K562 (cell line): ENCODE results near the gene PREX1. TPM values are rescaled to one million over a fixed set of nuclear protein-coding genes. Genes with fewer than 3 reads are reported as not detected.
"Not testable (repeated sequence)": the region's sequence is repeated elsewhere in the genome, so short reads cannot be mapped to it uniquely, and the experiment has no call there.

Source experiments
- ATAC-seq: fragments of 200-7000 bp; cut with Tn5 transposase; 3 replicates; pipeline ENCODE4 v1.9.1; 2020; ENCODE audit warnings: moderate library complexity
- BruUV-seq: library from RNA; stranded (reverse); fragments of 400-500 nt; replicated peaks from 2 replicates; lab custom pipeline; 2021; lab: Mats Ljungman, UMichigan
- CTCF ChIA-PET: fragments of 300-600 bp; formaldehyde crosslinking; extraction: SDS; loops from one replicate; lab custom pipeline; 2021; ENCODE audit warnings: low intra/inter-chr PET ratio; lab: Yijun Ruan, JAX
- POLR2A ChIA-PET: fragments of 300-600, 350-650 bp; sonication (Branson Sonifier 250); formaldehyde crosslinking; extraction: SDS; loops from one replicate; lab custom pipeline; 2021; ENCODE audit warnings: antibody characterized with exemption, inconsistent platforms; lab: Yijun Ruan, JAX
- DNase-seq, 4 experiments: peaks; one replicate each; pipeline versions ENCODE4 v3.0.0 to v3.0.0-alpha.2; 2011 to 2018; ENCODE audit warnings: low spot score in 3 of 4, mixed read lengths in 3 of 4; ENCODE audit errors: extremely low read depth in 1 of 4
- FAIRE-seq: peaks from 2 replicates; lab custom pipeline; 2011; peaks lifted over from hg19 to GRCh38; lab: Jason Lieb, UNC
- H2AFZ ChIP-seq: 2 replicates; pipeline ENCODE4 v1.6.0; 2011; ENCODE audit warnings: low read depth, low read length, control low read depth, inconsistent platforms
- H3K27ac ChIP-seq: fragments of 200-600 bp; 3 replicates; pipeline ENCODE4 v1.8.0; 2011; ENCODE audit warnings: low read depth, mild to moderate bottlenecking, control low read depth, inconsistent platforms, low read length, moderate library complexity, mixed read lengths; ENCODE audit errors: extremely low read depth
- H3K27me3 ChIP-seq, 2 experiments: fragments of 300-600 bp in 1 of 2; 2 replicates in 1 of 2; 3 replicates in 1 of 2; pipeline versions ENCODE4 v1.6.0 to v1.8.0; 2011; ENCODE audit warnings: inconsistent platforms in 2 of 2, low read length in 2 of 2, mild to moderate bottlenecking in 1 of 2, mixed read lengths in 1 of 2, moderate library complexity in 1 of 2; ENCODE audit not compliant: control insufficient read depth in 2 of 2, insufficient read depth in 2 of 2
- H3K36me3 ChIP-seq: fragments of 300-600 bp; 3 replicates; pipeline ENCODE4 v1.8.0; 2011; ENCODE audit warnings: mild to moderate bottlenecking, low read length, inconsistent platforms; ENCODE audit not compliant: control insufficient read depth, insufficient read depth
- H3K4me1 ChIP-seq, 2 experiments: fragments of 200-600 bp in 1 of 2; replicated peaks in 1 of 2; 2 replicates in 1 of 2; 3 replicates in 1 of 2; pipeline versions ENCODE4 v1.5.1 to v1.8.0; 2011; ENCODE audit warnings: inconsistent platforms in 2 of 2, low read length in 2 of 2, mild to moderate bottlenecking in 1 of 2, mixed read lengths in 1 of 2, moderate library complexity in 1 of 2; ENCODE audit not compliant: control insufficient read depth in 2 of 2, insufficient read depth in 2 of 2
- H3K4me2 ChIP-seq: 2 replicates; pipeline ENCODE4 v1.6.1; 2011; ENCODE audit warnings: low read length, control low read depth, inconsistent platforms, mixed read lengths; ENCODE audit not compliant: insufficient read depth
- H3K4me3 ChIP-seq: fragments of 200-600 bp; sonication (generic), shearing (Covaris generic); 2 replicates; pipeline ENCODE4 v1.5.1; 2016; ENCODE audit warnings: control low read depth, inconsistent platforms
- H3K79me2 ChIP-seq: fragments of 200-600 bp; 3 replicates; pipeline ENCODE4 v1.8.0; 2011; ENCODE audit warnings: low read length, inconsistent platforms; ENCODE audit not compliant: control insufficient read depth, insufficient read depth
- H3K9ac ChIP-seq, 2 experiments: 2 replicates each; pipeline versions ENCODE4 v1.6.0 to v1.6.1; 2011; ENCODE audit warnings: low read depth in 2 of 2, low read length in 2 of 2, control low read depth in 1 of 2, inconsistent platforms in 1 of 2, mild to moderate bottlenecking in 1 of 2, mixed read lengths in 1 of 2; ENCODE audit not compliant: insufficient read depth in 1 of 2
- H3K9me1 ChIP-seq: one replicate; pipeline ENCODE4 v1.6.0; 2011; ENCODE audit warnings: inconsistent platforms, mild to moderate bottlenecking, low read length, moderate library complexity; ENCODE audit not compliant: control insufficient read depth, insufficient read depth
- H3K9me3 ChIP-seq: replicated peaks from 2 replicates; pipeline ENCODE4 v1.5.1; 2011; ENCODE audit warnings: low read depth, low read length, inconsistent platforms; ENCODE audit not compliant: control insufficient read depth, insufficient read depth
- H4K20me1 ChIP-seq: replicated peaks from 2 replicates; pipeline ENCODE4 v1.6.1; 2011; ENCODE audit warnings: low read length, inconsistent platforms, mixed read lengths; ENCODE audit not compliant: control insufficient read depth, insufficient read depth
- ZKSCAN1 ChIP-seq: fragments of 150-350 bp; IDR thresholded peaks from 2 replicates; pipeline ENCODE4 v1.6.1; 2016; ENCODE audit warnings: low read depth, low read length
- WGBS: fragments of 100-300 bp; shearing (Covaris generic); methylation state at CpG from one replicate; pipeline ENCODE4 v1.1.6; 2016; ENCODE audit warnings: low coverage, mixed read lengths; ENCODE audit not compliant: insufficient coverage; ENCODE audit errors: missing lambda C conversion rate; 5-methylcytosine and 5-hydroxymethylcytosine counted together
- in situ Hi-C: fragments of 300-500 bp; cut with MboI; formaldehyde crosslinking; loops from 4 replicates; pipeline ENCODE4 v1.15.0; 2018; ENCODE audit warnings: inconsistent platforms, mixed read lengths
- intact Hi-C: fragments of 100-400 bp; cut with micrococcal nuclease; formaldehyde crosslinking; loops from 2 replicates; pipeline ENCODE4 v1.14.2; 2022
- polyA plus RNA-seq, 8 experiments: library from polyadenylated mRNA; depleted of rRNA in 4 of 8; stranded (reverse) in 5 of 8; unstranded in 3 of 8; fragments of >200 nt; fragmentation: Nextera tagmentation in 2 of 8; fragmentation: Illumina TruSeq in 1 of 8; extraction: Ambion mirVana in 2 of 8; extraction: Trizol in 1 of 8; gene quantifications; 2 replicates each; pipeline versions ENCODE4 v1.2.1 to v1.2.3, GENCODE V29; 2011 to 2014; ENCODE audit warnings: inconsistent platforms in 1 of 8, missing spikeins in 1 of 8
- total RNA-seq, 7 experiments: library from RNA; depleted of rRNA in 6 of 7; stranded (reverse); fragments of >200 nt in 6 of 7; fragmentation: Illumina TruSeq in 2 of 7; extraction: Trizol in 2 of 7; gene quantifications; 2 replicates each; pipeline versions ENCODE4 v1.2.1 to v1.2.3, GENCODE V29; 2011 to 2021; ENCODE audit warnings: low replicate concordance in 1 of 7
- TF ChIP-seq, protein P1 (sequence below): IDR thresholded peaks from 2 replicates; pipeline ENCODE4 v1.6.1; 2014; ENCODE audit warnings: antibody characterized with exemption

Gene PREX1
- total and polyA plus RNA-seq, 9 of the 15 experiments (the other 6 are each of a cell fraction or from before 2014, with no cell fraction given): 0.37 to 10.4 (median 4.8) TPM

DNA sequence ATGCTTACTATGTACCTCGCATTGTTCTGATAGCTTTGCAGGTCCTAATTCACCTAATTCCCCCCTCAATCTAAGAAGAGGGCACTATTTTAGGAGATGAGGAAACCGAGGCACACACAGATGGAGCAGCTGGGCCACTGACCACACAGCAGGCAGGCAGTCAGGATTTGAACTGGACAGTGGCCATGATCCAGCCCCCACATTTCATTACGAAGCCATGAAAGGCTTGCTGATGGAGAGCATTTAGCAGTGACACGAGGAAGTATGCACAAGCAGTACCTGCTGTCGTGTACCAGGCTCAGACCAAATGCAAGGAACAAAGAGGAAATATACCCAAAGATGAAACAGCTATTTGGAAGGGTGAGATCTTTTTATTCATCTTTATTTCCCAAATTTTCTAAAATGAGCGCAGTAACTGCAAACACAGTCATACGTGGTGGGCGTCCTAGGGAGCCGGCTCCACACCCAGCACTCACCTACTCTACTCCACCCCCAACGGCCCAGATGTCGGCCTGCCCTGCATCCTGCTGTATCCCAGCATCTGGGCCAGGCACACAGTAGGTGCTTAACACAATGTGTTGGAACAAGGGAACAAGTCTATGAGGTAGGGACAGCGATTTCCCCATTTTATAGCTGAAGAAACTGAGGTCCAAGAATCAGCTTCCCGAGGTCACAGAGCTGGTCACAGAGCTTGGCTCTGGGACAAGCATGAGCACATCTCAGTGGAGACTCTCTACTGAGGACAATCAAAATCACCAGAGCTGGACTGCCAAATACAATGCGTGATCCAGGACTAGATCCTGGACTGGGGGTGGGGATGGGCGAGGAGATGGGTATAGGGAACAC lies 15.0 kb downstream of the PREX1 start:
- CTCF ChIA-PET: no interaction called here
- H3K4me1 ChIP-seq: 0 out of 5 replicates have a peak, but pooled peaks cover 0 to 4% of the 10 kb centered on the region in 2 experiments
- DNase-seq (no peak), FAIRE-seq (no peak), ATAC-seq (no peak)
- H4K20me1 ChIP-seq: 0 out of 2 replicates have a peak, but pooled peaks cover 6% of the 10 kb centered on the region
- no peak overlapping the region for H3K4me3 ChIP-seq
- no peak overlapping the region for H3K4me2 ChIP-seq
- in situ Hi-C loops: no loop called here
- no peaks in the 10 kb centered on the region for H3K79me2 ChIP-seq
- no peaks in the 10 kb centered on the region for H3K36me3 ChIP-seq
- BruUV-seq: no TSS peak
- H3K9me1 ChIP-seq: no peaks in the 10 kb centered on the region
- TF ChIP-seq, protein P1, sequence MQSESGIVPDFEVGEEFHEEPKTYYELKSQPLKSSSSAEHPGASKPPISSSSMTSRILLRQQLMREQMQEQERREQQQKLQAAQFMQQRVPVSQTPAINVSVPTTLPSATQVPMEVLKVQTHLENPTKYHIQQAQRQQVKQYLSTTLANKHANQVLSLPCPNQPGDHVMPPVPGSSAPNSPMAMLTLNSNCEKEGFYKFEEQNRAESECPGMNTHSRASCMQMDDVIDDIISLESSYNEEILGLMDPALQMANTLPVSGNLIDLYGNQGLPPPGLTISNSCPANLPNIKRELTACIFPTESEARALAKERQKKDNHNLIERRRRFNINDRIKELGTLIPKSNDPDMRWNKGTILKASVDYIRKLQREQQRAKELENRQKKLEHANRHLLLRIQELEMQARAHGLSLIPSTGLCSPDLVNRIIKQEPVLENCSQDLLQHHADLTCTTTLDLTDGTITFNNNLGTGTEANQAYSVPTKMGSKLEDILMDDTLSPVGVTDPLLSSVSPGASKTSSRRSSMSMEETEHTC: no peak
- 0 out of 2 replicates have a peak, but pooled peaks have one; percentile 45 for TF ChIP-seq ZKSCAN1
- intact Hi-C loops: no loop called here
- no peak overlapping the region for H2AFZ ChIP-seq
- peaks cover 3 to 23% of the 10 kb centered on the region in 2 experiments; a peak in 3 of 5 replicates for H3K27me3 ChIP-seq
- no peaks in the 10 kb centered on the region for H3K9me3 ChIP-seq
- H3K9ac ChIP-seq: no peak overlapping the region
- POLR2A ChIA-PET: interaction anchor here (0.6 kb wide), 1 partner anchor 1340 kb away, joined by 3 read pairs; no protein-coding TSS in a partner anchor
- 16% methylated on average over 15 of the region's 15 CpGs for WGBS
- no peak overlapping the region for H3K27ac ChIP-seq

- H3K27me3 ChIP-seq: peaks cover 3 to 25% of the 10 kb centered on the region in 2 experiments; a peak in 3 of 5 replicates
- CTCF ChIA-PET, ATAC-seq, H3K79me2 ChIP-seq, H3K4me3 ChIP-seq, H3K27ac ChIP-seq, FAIRE-seq, DNase-seq, H3K9me1 ChIP-seq, H3K4me1 ChIP-seq, in situ Hi-C loops, H3K4me2 ChIP-seq, H4K20me1 ChIP-seq, BruUV-seq, H2AFZ ChIP-seq, intact Hi-C loops, H3K36me3 ChIP-seq, H3K9ac ChIP-seq, H3K9me3 ChIP-seq: not testable (repeated sequence)
- 0% methylated on average over 1 of the region's 1 CpG for whole genome bisulfite sequencing
- POLR2A ChIA-PET: interaction anchor here (0.6 kb wide), 1 partner anchor 1341 kb away, joined by 3 read pairs; no protein-coding TSS in a partner anchor
These were observed 15.7 kb downstream of the PREX1 start for GRCh38 chr20:48812114-48812513.
